ENCODE results near the gene MTFR1L.

MTFR1L gene

DNA sequence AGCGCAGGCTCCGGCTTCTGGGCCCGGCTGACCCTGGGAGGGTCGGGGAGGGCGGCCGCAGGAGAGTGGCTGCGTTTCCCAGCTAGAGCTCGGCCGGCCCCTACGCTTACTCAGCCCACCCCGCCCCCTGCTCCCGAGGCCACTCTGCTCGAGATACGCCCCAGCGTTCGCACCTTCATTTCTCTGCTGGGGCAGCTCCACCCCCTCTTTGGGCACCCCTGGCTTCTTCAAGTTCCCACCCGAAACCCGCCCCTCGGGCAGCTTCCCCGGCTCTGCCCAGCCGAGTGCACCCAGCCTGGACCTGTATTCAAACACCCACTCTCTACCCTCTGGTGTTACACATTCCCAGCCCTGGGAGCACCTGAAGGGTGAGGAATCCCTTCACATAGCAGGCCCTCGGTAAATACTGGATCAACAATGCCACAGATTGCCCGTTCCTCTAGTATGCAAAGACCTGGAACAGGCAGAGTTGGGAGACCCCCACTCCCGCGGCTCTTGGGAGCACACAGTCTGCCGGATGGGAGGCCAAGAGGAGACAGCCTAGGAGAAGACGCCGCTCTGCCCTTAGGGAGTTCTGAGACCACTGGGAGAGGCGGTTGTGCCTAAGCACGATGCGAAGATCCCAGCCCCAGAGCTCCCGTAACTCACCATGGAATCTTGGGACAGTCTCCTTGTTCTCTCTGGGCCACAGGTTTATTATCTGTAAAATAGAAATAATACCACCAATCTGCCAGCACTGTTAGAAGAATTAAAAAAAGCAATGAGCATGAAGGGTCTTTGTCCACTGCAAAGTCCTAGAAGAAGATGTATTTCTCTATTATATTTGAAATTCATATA lies 56.3 kb downstream of the MTFR1L start:
- Histone ChIP-seq H3K9me3 (ENCODE audit: control insufficient read depth, insufficient read depth, low read depth, low read length) (no peaks in the 10 kb centered on the region), H3K4me3 (ENCODE audit: low read depth, low read length) (peak overlapping the region; percentile 59), H3K36me3 (ENCODE audit: control insufficient read depth, insufficient read depth, low read length) (no peaks in the 10 kb centered on the region), H3K27me3 (ENCODE audit: control insufficient read depth, insufficient read depth, low read length) (peaks cover 17% of the 10 kb centered on the region), H3K27ac (ENCODE audit: low read depth, low read length) (peak overlapping the region; percentile 75; the same call in 1 of the 2 replicates), H3K4me1 (ENCODE audit: control insufficient read depth, insufficient read depth, low read length) (peaks cover 23% of the 10 kb centered on the region), H3K9ac (ENCODE audit: low read length) (peak overlapping the region; percentile 68)

DNA sequence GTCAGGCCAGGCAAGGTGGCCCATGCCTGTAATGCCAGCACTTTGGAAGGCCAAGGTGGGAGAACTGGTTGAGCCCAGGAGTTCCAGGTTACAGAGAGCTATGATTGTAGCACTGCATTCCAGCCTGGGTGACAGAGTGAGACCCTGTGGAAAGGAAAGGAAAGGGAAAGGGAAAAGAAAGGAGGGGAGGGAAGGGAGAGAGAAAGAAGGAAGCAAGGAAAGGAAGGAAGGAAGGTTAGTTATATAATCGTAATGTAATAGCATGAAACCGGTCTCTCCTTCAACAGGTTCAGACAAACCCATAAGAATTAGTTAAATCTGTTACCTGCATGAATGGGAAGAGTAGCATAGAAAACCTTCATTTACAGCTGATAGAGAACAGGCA lies 56.9 kb downstream of the MTFR1L start:
- H3K27me3 ChIP-seq (ENCODE audit: control insufficient read depth, insufficient read depth, low read length), result peaks cover 17% of the 10 kb centered on the region
- H3K4me1 ChIP-seq (ENCODE audit: control insufficient read depth, insufficient read depth, low read length), result peaks cover 17% of the 10 kb centered on the region
- no peak overlapping the region for H3K9ac ChIP-seq (ENCODE audit: low read length)
- H3K27ac ChIP-seq (ENCODE audit: low read depth, low read length), result no peak overlapping the region
- no peaks in the 10 kb centered on the region for H3K9me3 ChIP-seq (ENCODE audit: control insufficient read depth, insufficient read depth, low read depth, low read length)
- H3K36me3 ChIP-seq (ENCODE audit: control insufficient read depth, insufficient read depth, low read length), result no peaks in the 10 kb centered on the region
- peak overlapping the region; percentile 59; the same call in 1 of the 2 replicates for H3K4me3 ChIP-seq (ENCODE audit: low read depth, low read length)

- no peaks in the 10 kb centered on the region for H3K36me3 ChIP-seq (ENCODE audit: control insufficient read depth, insufficient read depth, low read length)
Observed at GRCh38 chr1:25877155-25877554, 57.4 kb downstream of the MTFR1L start.

DNA sequence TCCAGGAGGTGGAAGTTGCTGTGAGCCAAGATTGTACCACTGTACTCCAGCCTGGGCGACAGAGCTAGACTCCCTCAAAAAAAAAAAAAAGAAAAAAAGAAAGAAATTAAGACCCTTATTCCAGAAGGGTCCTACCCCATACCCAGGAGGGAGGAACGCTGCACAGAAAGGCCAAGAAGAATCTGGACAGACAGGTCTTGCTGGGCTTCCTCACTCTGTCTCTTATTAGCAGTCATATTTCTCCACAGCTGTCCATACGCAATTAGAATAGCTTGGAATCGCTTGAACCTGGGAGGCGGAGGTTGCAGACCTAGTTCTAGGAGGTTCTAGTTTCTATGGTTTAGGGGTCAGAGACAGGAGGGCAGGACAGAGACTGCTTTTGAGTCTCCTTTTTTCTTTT lies 58.9 kb downstream of the MTFR1L start:
- peaks cover 15% of the 10 kb centered on the region for H3K4me1 ChIP-seq (ENCODE audit: control insufficient read depth, insufficient read depth, low read length)
- no peaks in the 10 kb centered on the region for H3K36me3 ChIP-seq (ENCODE audit: control insufficient read depth, insufficient read depth, low read length)
- H3K27me3 ChIP-seq (ENCODE audit: control insufficient read depth, insufficient read depth, low read length), result peaks cover 17% of the 10 kb centered on the region
- H3K27ac ChIP-seq (ENCODE audit: low read depth, low read length), result no peak overlapping the region
- no peak overlapping the region for H3K4me3 ChIP-seq (ENCODE audit: low read depth, low read length)
- no peaks in the 10 kb centered on the region for H3K9me3 ChIP-seq (ENCODE audit: control insufficient read depth, insufficient read depth, low read depth, low read length)
- no peak overlapping the region for H3K9ac ChIP-seq (ENCODE audit: low read length)

More at GRCh38 chr1:25877155-25877554, 57.4 kb downstream of the MTFR1L start:
- peaks cover 15% of the 10 kb centered on the region for H3K4me1 ChIP-seq (ENCODE audit: control insufficient read depth, insufficient read depth, low read length)
- no peaks in the 10 kb centered on the region for H3K9me3 ChIP-seq (ENCODE audit: control insufficient read depth, insufficient read depth, low read depth, low read length)
- no peak overlapping the region for H3K9ac ChIP-seq (ENCODE audit: low read length)
- H3K4me3 ChIP-seq (ENCODE audit: low read depth, low read length), result no peak overlapping the region
- no peak overlapping the region for H3K27ac ChIP-seq (ENCODE audit: low read depth, low read length)
- peaks cover 17% of the 10 kb centered on the region for H3K27me3 ChIP-seq (ENCODE audit: control insufficient read depth, insufficient read depth, low read length)

DNA sequence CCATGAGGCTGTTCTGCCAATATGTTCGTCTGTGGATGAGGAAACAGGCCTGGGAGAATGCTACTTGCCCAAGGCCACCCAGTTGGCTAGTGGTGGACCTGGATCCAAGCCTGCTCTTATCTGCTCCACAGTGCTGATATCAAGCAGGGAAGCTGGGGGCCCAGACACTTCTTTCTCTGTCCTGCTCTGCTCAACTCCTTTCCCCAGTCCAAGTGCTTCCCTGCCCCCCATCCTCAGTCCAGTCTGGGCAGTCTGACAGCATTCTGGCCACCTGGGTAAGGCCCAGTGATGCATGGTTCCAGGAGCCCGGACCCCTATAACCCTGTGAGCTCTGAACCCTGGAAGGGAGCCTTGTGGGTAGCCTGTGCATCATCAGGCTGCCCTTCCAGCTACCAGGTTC lies 59.9 kb downstream of the MTFR1L start:
- Histone ChIP-seq H3K4me3 (ENCODE audit: low read depth, low read length) (no peak overlapping the region), H3K9ac (ENCODE audit: low read length) (no peak overlapping the region), H3K27ac (ENCODE audit: low read depth, low read length) (no peak overlapping the region), H3K9me3 (ENCODE audit: control insufficient read depth, insufficient read depth, low read depth, low read length) (no peaks in the 10 kb centered on the region), H3K4me1 (ENCODE audit: control insufficient read depth, insufficient read depth, low read length) (peaks cover 12% of the 10 kb centered on the region), H3K27me3 (ENCODE audit: control insufficient read depth, insufficient read depth, low read length) (peaks cover 17% of the 10 kb centered on the region), H3K36me3 (ENCODE audit: control insufficient read depth, insufficient read depth, low read length) (no peaks in the 10 kb centered on the region)

- H3K9ac ChIP-seq (ENCODE audit: low read length), result no peak overlapping the region
- no peak overlapping the region for H3K27ac ChIP-seq (ENCODE audit: low read depth, low read length)
- H3K4me3 ChIP-seq (ENCODE audit: low read depth, low read length), result no peak overlapping the region
- peaks cover 9% of the 10 kb centered on the region for H3K4me1 ChIP-seq (ENCODE audit: control insufficient read depth, insufficient read depth, low read length)
- H3K36me3 ChIP-seq (ENCODE audit: control insufficient read depth, insufficient read depth, low read length), result no peaks in the 10 kb centered on the region
- H3K27me3 ChIP-seq (ENCODE audit: control insufficient read depth, insufficient read depth, low read length), result peaks cover 17% of the 10 kb centered on the region
- no peaks in the 10 kb centered on the region for H3K9me3 ChIP-seq (ENCODE audit: control insufficient read depth, insufficient read depth, low read depth, low read length)
Observed at GRCh38 chr1:25880518-25880917, 60.8 kb downstream of the MTFR1L start.

GRCh38 chr1:25881266-25881665 lies 61.5 kb downstream of the MTFR1L start:
- no peak overlapping the region for H3K9ac ChIP-seq (ENCODE audit: low read length)
- no peaks in the 10 kb centered on the region for H3K9me3 ChIP-seq (ENCODE audit: control insufficient read depth, insufficient read depth, low read depth, low read length)
- H3K27me3 ChIP-seq (ENCODE audit: control insufficient read depth, insufficient read depth, low read length), result peaks cover 16% of the 10 kb centered on the region
- peaks cover 5% of the 10 kb centered on the region for H3K4me1 ChIP-seq (ENCODE audit: control insufficient read depth, insufficient read depth, low read length)
- no peak overlapping the region for H3K27ac ChIP-seq (ENCODE audit: low read depth, low read length)
- H3K4me3 ChIP-seq (ENCODE audit: low read depth, low read length), result no peak overlapping the region
- H3K36me3 ChIP-seq (ENCODE audit: control insufficient read depth, insufficient read depth, low read length), result no peaks in the 10 kb centered on the region
